Amygdala (tissue), 56 donors: ENCODE measurements around the gene ACBD6.

ENCODE experiments used
- DNase-seq, 56 donors: peaks; one replicate each; lab custom pipeline; 2025; lab: John Stamatoyannopoulos, UW

Gene ACBD6

GRCh38 chr1:180249725-180250498, 252.5 kb downstream of the ACBD6 start:
- DNase-seq = no peak

GRCh38 chr1:180248731-180249681, 253.4 kb downstream of the ACBD6 start:
- no peak for DNase-seq

- DNase-seq = no peak
Measured at GRCh38 chr1:180248176-180248575, 254.2 kb downstream of the ACBD6 start.

GRCh38 chr1:180247580-180247979, 254.8 kb downstream of the ACBD6 start:
- no peak for DNase-seq

- DNase-seq = no peak
Measured at GRCh38 chr1:180247061-180247460, 255.3 kb downstream of the ACBD6 start.

GRCh38 chr1:180246579-180246978, 255.8 kb downstream of the ACBD6 start:
- DNase-seq = no peak

- DNase-seq = no peak
Measured at GRCh38 chr1:180244840-180245239, 257.5 kb downstream of the ACBD6 start.

GRCh38 chr1:180243517-180244221, 258.7 kb downstream of the ACBD6 start:
- DNase-seq = no peak

- no peak for DNase-seq
Measured at GRCh38 chr1:180241716-180242544, 260.4 kb downstream of the ACBD6 start.

- DNase-seq = no peak
Measured at GRCh38 chr1:180239145-180240096, 263.0 kb downstream of the ACBD6 start.

GRCh38 chr1:180238675-180239074, 263.7 kb downstream of the ACBD6 start:
- no peak for DNase-seq
